ENCODE data around the gene SDR9C7.
"Not testable (repeated sequence)": the region's sequence is repeated elsewhere in the genome, so short reads cannot be mapped to it uniquely, and the experiment has no call there.

SDR9C7 gene

GRCh38 chr12:56933826-56934625 lies at the start of gene SDR9C7:
Gene SDR9C7 (minus strand): TSS chr12:56934408. CDS start chr12:56934261, 147 bp downstream.
- no peak for DNase-seq

DNA sequence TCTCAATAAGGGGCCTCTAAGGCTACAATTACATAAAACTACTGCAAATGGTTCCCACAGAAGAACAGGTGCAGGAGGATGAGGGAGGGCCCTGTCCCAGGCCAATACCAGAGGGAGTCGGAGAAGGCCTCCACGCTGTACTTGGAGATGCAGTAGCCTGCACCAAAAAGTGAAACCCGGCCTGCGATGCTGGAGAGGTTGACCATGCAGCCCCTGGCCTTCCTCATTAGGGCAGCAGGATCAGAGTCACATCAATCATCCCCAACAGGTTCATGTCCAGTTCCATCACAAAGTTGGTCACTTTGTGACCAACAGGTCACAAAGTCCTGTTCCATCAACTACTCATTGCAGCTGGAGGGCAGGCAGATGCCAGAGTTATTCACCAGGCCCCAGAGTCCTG lies 49.2 kb upstream of the SDR9C7 start:
- DNase-seq, result no peak

DNA sequence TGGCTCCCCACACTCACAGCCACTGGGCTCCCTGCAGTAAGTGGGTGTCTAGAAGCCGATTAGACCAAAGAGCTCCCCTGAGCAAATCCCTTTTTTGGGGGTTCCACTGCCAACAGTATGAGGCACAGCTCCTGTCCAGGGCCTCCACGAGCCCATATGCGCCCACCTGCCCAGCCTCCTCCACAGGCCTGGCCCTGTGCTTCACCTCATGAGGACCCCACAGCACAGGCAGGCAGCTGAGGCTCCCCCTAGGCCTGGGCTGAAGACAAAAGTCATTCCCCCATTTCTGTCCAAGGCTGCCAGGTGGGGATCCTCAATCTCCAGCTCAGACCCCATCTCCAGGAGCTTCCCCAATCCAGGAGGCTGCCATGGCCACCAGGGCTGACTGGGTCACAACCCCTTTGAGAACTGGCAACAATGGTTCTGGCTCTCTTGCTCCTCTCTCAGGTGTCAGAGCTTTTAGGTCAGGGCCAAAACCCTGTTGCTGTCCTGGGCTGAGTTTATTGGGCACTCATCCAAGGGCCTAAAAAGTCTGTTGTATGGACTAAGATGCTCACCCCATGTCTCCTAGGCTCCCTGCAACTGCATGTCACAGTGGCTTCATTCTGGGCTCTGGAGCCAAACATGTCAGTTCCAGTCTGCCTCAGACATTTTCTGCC lies 48.5 kb upstream of the SDR9C7 start:
- not testable (repeated sequence) for DNase-seq

GRCh38 chr12:56980941-56981530 lies 46.8 kb upstream of the SDR9C7 start:
- no peak for DNase-seq

- no peak for DNase-seq
Measured at GRCh38 chr12:56980268-56980667, 46.1 kb upstream of the SDR9C7 start.

GRCh38 chr12:56979628-56980027 lies 45.4 kb upstream of the SDR9C7 start:
- DNase-seq, result no peak

DNA sequence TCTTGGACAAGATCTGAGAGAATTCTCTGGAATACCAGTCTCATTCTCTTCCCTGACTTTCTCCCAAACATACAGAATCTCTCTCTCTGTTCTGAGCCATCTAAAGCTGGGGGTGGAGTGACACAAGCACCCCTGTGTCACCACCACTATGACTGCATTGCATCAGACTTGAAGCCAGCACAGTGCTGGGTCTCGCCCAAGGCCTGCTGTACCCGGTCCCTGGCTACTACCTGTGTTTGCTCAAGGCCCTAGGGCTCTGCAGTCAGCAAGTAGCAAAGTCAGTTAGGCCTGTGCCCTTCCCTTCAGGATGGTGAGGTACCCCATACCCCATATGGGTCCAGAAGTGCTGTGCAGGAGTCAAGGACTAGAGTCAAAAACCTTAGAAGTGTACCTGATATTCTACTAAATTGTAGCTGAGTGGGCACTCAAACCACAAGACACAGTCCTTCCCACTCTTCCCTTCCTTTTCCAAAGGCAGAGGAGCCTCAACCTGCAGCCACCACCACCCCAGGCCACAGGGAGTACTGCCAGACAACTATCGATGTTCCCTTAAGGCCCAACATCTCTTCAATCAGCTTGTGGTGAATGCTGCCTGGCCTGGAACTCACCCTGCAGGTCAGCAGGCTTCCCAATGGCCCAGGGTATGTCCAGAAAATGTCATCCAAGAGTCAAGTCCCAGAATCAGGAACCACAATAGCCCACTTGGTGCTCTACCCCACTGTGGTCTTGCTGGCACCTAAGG lies 44.4 kb upstream of the SDR9C7 start:
- no peak for DNase-seq

DNA sequence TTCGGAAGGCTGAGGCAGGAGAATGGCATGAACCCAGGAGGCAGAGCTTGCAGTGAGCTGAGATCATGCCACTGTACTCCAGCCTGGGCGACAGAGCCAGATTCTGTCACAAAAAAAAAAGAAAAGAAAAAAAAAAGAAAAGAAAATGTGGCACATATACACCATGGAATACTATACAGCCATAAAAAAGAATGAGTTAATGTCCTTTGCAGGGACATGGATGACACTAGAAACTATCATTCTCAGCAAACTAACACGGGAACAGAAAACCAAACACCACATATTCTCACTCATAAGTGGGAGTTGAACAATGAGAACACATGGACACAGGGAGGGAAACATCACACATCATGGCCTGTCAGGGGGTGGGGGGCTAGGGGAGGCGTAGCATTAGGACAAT lies 43.2 kb upstream of the SDR9C7 start:
- not testable (repeated sequence) for DNase-seq

GRCh38 chr12:56974224-56974623 lies 40.0 kb upstream of the SDR9C7 start:
- not testable (repeated sequence) for DNase-seq

DNA sequence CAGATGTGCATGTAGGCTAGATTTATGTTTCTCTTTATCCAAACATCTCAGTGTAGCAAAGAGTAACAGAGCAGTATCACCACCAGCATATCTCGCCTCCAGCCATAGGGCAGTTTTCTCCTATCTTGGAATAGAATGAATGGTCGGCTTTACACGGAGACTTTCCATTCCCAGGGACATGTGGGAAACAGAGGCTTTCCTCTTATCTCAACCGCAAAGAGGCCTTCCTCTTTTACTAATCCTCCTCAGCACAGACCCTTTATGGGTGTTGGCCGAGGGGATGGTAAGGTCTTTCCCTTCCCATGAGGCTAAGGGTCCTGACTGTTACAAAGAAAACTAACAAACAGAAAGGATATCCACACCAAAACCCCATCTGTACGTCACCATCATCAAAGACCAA lies 34.7 kb upstream of the SDR9C7 start:
- not testable (repeated sequence) for DNase-seq

DNA sequence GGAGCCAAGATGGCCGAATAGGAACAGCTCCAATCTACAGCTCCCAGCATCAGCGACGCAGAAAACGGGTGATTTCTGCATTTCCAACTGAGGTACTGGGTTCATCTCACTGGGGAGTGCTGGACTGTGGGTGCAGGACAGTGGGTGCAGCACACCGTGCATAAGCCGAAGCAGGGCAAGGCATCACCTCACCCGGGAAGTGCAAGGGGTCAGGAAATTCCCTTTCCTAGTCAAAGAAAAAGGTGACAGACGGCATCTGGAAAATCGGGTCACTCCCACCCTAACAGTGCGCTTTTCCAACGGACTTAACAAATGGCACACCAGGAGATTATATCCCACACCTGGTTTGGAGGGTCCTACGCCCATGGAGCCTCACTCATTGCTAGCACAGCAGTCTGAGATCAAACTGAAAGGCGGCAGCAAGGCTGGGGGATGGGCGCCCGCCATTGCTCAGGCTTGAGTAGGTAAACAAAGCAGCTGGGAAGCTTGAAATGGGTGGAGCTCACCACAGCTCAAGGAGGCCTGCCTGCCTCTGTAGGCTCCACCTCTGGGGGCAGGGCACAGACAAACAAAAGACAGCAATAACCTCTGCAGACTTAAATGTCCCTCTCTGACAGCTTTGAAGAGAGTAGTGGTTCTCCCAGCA lies 31.9 kb upstream of the SDR9C7 start:
- DNase-seq, result not testable (repeated sequence)

DNA sequence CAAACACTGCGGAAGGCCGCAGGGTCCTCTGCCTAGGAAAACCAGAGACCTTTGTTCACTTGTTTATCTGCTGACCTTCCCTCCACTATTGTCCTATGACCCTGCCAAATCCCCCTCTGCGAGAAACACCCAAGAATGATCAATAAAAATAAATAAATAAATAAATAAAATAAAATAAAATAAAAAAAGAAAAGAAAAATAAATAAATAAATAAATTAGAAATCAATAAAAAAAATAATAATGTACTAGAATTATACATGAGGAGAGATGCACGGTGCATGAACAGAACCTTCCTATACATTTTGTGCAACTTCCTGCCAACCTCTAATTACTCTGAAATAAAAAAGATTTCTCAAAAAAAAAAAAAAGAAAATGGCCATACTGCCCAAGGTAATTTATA lies 30.9 kb upstream of the SDR9C7 start:
- DNase-seq, result not testable (repeated sequence)

DNA sequence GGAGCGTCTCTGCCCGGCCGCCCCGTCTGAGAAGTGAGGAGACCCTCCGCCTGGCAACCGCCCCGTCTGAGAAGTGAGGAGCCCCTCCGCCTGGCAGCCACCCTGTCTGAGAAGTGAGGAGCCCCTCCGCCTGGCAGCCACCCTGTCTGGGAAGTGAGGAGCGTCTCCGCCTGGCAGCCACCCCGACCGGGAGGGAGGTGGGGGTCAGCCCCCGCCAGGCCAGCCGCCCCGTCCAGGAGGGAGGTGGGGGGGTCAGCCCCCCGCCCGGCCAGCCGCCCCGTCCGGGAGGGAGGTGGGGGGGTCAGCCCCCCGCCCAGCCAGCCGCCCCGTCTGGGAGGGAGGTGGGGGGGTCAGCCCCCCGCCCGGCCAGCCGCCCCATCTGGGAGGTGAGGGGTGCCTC lies 29.3 kb upstream of the SDR9C7 start:
- not testable (repeated sequence) for DNase-seq

- not testable (repeated sequence) for DNase-seq
Measured at GRCh38 chr12:56962247-56962646, 28.0 kb upstream of the SDR9C7 start.

DNA sequence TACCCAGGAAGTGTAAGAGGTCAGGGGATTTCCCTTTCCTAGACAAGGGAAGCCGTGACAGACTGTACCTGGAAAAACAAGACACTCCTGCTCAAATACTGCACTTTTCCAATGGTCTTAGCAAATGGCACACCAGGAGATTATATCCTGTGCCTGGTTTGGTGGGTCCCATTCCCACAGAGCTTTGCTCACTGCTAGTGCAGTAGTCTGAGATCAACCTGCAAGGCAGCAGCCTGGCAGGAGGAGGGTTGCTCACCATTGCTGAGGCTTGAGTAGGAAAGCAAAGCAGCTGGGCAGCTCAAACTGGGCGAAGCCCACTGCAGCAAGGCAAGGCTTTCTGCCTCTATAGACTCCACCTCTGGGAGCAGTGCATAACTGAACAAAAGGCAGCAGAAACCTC lies 24.2 kb upstream of the SDR9C7 start:
- DNase-seq, result no peak

- no peak for DNase-seq
Measured at GRCh38 chr12:56957229-56958052, 23.2 kb upstream of the SDR9C7 start, which contains the start of gene RDH16. Gene RDH16 (minus strand): TSS chr12:56957608. CDS start chr12:56957462, 146 bp downstream.

DNA sequence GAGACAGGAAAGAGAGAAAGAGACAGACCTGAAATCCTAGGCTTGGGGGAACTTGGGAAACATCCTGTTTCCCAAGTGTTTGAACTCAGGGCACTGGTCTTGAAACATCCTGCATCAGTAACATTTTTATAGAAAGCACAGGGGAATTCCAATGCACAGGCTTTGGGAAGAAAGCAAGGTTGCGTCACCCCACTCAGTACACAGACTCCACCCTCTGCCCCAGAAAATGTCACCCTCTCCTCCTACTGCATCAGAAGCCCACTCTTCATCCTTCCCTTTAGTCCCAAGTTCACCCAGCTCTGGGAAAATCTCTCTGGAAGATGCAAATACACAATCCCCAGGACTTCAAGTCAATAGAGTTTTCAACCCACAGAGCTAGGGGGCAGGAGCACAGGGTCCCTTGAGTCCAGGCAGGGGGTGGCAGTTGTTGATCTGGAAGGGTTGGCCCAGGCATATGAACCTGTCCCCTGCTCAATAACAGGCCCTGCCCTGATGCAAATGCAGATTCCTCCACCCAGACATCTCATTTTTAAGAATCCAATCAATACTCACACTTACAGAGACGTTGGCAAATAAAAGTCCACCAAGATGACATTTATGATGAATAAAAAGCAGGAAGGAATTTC lies 21.5 kb upstream of the SDR9C7 start:
- no peak for DNase-seq

GRCh38 chr12:56954958-56955355 lies 20.7 kb upstream of the SDR9C7 start:
- no peak for DNase-seq

- no peak for DNase-seq
Measured at GRCh38 chr12:56954057-56954957, 20.1 kb upstream of the SDR9C7 start.

DNA sequence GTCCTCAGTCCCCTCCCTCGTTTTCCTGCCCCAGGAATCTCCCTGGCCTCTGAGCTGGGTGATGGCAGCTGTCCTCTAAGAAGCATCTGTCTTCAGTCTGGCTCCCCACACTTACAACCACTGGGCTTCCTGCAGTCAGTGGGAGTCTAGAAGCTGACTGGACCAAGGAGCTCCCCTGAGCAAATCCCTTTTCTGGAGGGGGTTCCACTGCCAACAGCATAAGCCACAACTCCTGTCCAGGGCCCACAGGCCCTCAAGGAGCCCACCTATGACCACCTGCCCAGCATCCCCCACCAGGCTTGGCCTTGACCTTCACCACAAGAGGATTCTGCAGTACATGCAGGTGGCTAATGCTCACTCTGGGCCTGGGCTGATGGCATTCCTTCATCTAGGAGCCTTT lies 19.1 kb upstream of the SDR9C7 start:
- DNase-seq, result no peak

All from fibroblast of skin of right biceps (primary cell).